ENCODE data around the gene FDX2. TPM values are rescaled to one million over a fixed set of nuclear protein-coding genes. Genes with fewer than 3 reads are reported as not detected.
"Not testable (repeated sequence)": the region's sequence is repeated elsewhere in the genome, so short reads cannot be mapped to it uniquely, and the experiment has no call there.

Gene FDX2
- polyA plus RNA-seq, 1 experiment: 40.1 TPM

- ChIA-PET POLR2A (no interaction called here), CTCF (interaction anchor here (0.7 kb wide), 1 partner anchor 26 kb away, joined by 3 read pairs; no protein-coding TSS in a partner anchor)
- H3K27me3 ChIP-seq (ENCODE audit: control insufficient read depth, insufficient read depth, low read length): 0 out of 2 replicates have a peak, but pooled peaks cover 2% of the 10 kb centered on the region
- peaks cover 15% of the 10 kb centered on the region for H3K36me3 ChIP-seq (ENCODE audit: control insufficient read depth, insufficient read depth, low read length)
- no peak overlapping the region for H3K4me3 ChIP-seq (ENCODE audit: low read depth, low read length)
- no peak for TF ChIP-seq CTCF (IDR thresholded peaks at IDR 0.05; ENCODE audit: insufficient read depth, low read depth, low read length)
- DNase-seq (ENCODE audit: low read depth): no peak
Measured at GRCh38 chr19:10284960-10285278, 30.9 kb downstream of the FDX2 start.

- ChIA-PET CTCF (interaction anchor here (0.8 to 1.7 kb wide), 2 partner anchors 11 to 105 kb away, joined by 3 to 5 read pairs; no protein-coding TSS in a partner anchor), POLR2A (no interaction called here)
- TF ChIP-seq CTCF (IDR thresholded peaks at IDR 0.05; ENCODE audit: insufficient read depth, low read depth, low read length): no peak
- no peak for DNase-seq (ENCODE audit: low read depth)
- no peak overlapping the region for H3K4me3 ChIP-seq (ENCODE audit: low read depth, low read length)
- H3K27me3 ChIP-seq (ENCODE audit: control insufficient read depth, insufficient read depth, low read length): 0 out of 2 replicates have a peak, but pooled peaks cover 2% of the 10 kb centered on the region
- H3K36me3 ChIP-seq (ENCODE audit: control insufficient read depth, insufficient read depth, low read length): peaks cover 18% of the 10 kb centered on the region
Measured at GRCh38 chr19:10284065-10284959, 31.5 kb downstream of the FDX2 start.

DNA sequence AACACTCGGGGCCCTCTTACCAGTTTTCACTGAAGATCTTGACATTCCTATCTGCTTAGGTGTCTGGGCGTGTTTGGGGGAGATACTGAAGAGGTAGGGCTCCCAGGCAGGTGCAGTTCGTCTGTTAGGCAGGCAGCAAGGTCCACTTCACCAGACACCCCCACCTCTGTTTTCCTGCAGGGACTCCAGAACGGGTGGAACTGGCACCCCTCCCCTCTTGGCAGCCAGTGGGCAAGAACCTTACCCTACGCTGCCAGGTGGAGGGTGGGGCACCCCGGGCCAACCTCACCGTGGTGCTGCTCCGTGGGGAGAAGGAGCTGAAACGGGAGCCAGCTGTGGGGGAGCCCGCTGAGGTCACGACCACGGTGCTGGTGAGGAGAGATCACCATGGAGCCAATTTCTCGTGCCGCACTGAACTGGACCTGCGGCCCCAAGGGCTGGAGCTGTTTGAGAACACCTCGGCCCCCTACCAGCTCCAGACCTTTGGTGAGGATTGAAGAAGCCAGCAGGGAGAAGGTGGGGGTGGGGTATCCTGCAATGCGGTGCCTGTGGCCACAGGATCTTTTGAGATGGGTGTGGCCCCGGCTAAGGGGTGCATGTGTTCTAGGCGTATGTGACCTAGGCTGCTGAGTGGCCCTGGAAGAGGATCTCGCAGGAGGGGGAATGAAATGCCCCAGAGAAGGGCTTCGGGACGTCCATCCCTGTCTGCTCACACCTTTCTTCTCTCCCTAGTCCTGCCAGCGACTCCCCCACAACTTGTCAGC is 32.3 kb downstream of the FDX2 start:
- ChIA-PET POLR2A (no interaction called here), CTCF (interaction anchor here (1.7 kb wide), 1 partner anchor 105 kb away, joined by 5 read pairs; no protein-coding TSS in a partner anchor)
- no peak for TF ChIP-seq CTCF (IDR thresholded peaks at IDR 0.05; ENCODE audit: insufficient read depth, low read depth, low read length)
- Histone ChIP-seq H3K4me3 (ENCODE audit: low read depth, low read length) (no peak overlapping the region), H3K27me3 (ENCODE audit: control insufficient read depth, insufficient read depth, low read length) (0 out of 2 replicates have a peak, but pooled peaks cover 2% of the 10 kb centered on the region), H3K36me3 (ENCODE audit: control insufficient read depth, insufficient read depth, low read length) (peaks cover 23% of the 10 kb centered on the region)
- DNase-seq (ENCODE audit: low read depth): no peak

- POLR2A ChIA-PET, CTCF ChIA-PET: not testable (repeated sequence)
- peaks cover 23% of the 10 kb centered on the region for H3K36me3 ChIP-seq (ENCODE audit: control insufficient read depth, insufficient read depth, low read length)
Measured at GRCh38 chr19:10282043-10282442, 33.8 kb downstream of the FDX2 start.

GRCh38 chr19:10279737-10280442 is 35.9 kb downstream of the FDX2 start:
- no peak for TF ChIP-seq CTCF (IDR thresholded peaks at IDR 0.05; ENCODE audit: insufficient read depth, low read depth, low read length)
- Histone ChIP-seq H3K27me3 (ENCODE audit: control insufficient read depth, insufficient read depth, low read length) (no peaks in the 10 kb centered on the region), H3K36me3 (ENCODE audit: control insufficient read depth, insufficient read depth, low read length) (peaks cover 21% of the 10 kb centered on the region), H3K4me3 (ENCODE audit: low read depth, low read length) (no peak overlapping the region)
- ChIA-PET POLR2A (interaction anchor here (1.2 kb wide), 1 partner anchor 10 kb away, joined by 3 read pairs; the partner anchor contains the start of gene ICAM5), CTCF (interaction anchor here (0.6 to 3.0 kb wide), 5 partner anchors 9 to 183 kb away, joined by 3 to 13 read pairs (median 5); partner anchors contain the start of gene ICAM1)
- no peak for DNase-seq (ENCODE audit: low read depth)

More at GRCh38 chr19:10282043-10282442, 33.8 kb downstream of the FDX2 start:
- H3K27me3 ChIP-seq (ENCODE audit: control insufficient read depth, insufficient read depth, low read length); H3K4me3 ChIP-seq (ENCODE audit: low read depth, low read length); DNase-seq (ENCODE audit: low read depth): not testable (repeated sequence)

All from BJ (cell line).